ENCODE results near the gene DPEP2NB.
"Not testable (repeated sequence)": the region's sequence is repeated elsewhere in the genome, so short reads cannot be mapped to it uniquely, and the experiment has no call there.

DPEP2NB gene, protein sequence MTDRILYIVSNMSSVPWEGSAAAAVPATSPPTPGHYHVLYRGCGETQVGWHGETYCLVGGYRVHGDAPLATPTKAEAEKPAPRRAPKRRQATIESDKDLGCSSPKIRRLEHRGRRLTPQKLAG

DNA sequence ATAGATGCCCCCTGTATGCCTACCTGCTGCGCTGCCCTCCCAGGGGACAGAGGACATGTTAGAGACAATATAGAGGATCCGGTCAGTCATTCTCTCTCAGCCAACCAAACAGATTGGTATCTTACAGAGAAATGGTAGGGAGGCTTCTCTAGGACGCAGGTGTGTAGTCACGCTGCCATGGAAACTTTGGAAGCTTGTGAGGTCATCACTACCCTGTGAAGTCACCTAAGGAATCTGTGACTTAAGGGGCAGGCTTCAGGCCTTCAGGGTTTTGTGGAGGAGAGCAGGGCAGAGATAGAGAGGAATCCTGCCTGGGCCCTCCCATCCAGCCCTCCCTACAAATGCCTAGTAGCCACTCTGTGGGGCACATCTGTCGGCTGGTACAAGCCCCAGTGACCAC is at the start of gene DPEP2NB:
TSS of gene DPEP2NB (minus strand) at position 231 of the 400 bp plus-strand sequence. CDS start at position 90, 141 bp downstream.
- no peak for DNase-seq

DNA sequence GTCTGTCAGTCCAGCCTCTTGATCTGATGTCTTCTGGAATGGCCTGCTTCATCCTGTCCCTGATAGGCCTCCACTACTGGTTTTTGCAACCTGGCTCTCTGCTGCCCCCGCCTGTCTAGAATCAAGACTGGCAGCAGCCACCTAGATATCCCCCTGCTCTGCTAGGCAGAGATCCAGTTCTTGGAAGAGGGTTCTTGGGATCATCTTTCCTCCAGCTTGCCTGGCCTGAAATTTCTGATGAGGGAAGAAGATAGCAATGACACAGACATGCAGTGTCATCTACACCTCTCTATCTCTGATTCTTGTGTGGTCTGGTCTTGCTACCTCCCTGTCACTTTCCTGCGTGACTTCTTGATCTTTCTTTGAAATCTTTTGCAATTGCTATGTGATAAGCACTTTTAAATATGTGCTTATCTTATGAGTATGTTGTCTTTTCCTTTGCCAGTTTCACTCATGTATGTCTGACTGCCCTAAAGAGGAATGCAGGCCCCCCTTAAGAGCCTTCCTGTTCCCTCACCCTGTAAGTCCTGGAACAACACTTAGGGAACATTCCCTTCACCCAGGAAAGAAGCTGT is 49.2 kb upstream of the DPEP2NB start:
- peak; percentile 87 for DNase-seq

GRCh38 chr16:68062910-68063393 is 47.2 kb upstream of the DPEP2NB start:
- peak; percentile 66 for DNase-seq

DNA sequence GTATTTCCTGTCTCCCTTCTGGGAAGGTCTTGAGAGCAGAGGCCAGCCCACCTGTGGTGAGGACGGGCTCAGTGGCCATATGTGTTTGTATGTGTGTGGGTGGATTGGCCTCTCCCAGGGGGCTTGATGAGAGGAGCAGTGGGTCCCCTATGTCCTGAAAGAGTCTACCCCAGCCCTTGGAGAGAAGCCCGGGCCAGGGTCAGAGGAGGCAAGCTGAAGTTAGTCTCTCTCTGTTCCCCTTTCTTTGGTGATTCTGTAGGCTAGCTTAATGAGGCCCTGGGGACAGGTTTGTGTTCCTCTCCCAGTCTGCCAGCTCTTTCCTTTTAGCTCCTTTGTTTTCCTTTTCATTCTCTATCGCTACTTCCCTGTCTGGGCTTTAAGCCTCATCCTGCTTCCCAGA is 45.7 kb upstream of the DPEP2NB start:
- peak; percentile 46 for DNase-seq

DNA sequence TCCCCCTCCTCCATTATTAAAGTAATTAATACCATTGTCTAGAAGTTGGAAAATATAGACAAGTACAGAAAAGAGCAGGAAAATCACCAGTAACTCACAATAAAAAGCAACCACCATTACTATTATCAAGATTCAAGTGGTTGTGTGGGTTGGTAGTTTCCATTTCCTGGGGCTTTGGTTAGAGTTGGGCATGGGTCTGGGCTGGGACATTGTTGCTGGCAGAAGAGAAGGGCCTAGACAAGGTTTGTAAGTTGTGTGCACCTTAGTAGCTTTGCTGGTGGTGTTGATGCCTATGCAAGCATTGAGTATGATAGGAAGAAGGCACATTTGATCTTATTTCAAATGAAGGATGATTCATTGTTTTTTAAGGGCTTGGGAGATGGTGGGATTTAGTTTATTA is 44.1 kb upstream of the DPEP2NB start:
- peak; percentile 50 for DNase-seq

DNA sequence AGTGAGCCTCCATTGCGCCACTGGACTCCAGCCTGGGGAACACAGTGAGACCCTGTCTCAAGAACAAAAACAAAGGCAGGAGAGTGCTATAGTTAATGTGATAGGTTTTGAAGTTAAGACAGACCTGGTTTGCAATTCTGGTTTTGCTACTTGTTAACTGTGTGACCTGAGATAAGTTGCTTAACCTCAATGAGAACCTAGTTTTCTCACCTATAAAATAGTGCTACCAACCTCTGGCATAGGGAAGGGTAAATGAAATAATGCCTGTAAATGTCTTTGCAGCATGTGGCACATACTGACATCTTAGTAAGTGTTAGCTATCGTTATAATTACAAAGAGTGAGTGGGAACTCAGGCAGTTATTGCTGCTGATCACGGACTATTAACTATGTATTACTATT is 39.7 kb upstream of the DPEP2NB start:
- no peak for DNase-seq

DNA sequence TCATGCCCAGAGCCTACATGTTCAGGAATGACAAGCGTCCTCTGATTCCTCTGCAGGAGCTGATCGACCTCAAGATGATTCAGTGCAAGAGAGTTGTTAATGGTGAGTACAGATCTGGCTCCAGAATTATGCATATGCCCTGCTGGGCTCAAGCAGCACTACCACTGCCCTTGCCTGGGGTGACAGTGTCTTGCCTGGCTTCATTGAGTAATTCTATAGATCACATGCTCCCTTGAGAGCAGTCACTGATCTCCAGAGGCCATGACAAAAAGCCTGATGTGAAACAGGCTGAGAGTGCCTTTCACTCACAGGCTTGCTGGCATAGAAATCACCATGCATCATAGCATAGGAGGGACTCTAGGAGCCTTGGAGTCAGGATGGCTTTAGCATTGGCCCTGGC is 33.7 kb upstream of the DPEP2NB start:
- peak; percentile 17 for DNase-seq

DNA sequence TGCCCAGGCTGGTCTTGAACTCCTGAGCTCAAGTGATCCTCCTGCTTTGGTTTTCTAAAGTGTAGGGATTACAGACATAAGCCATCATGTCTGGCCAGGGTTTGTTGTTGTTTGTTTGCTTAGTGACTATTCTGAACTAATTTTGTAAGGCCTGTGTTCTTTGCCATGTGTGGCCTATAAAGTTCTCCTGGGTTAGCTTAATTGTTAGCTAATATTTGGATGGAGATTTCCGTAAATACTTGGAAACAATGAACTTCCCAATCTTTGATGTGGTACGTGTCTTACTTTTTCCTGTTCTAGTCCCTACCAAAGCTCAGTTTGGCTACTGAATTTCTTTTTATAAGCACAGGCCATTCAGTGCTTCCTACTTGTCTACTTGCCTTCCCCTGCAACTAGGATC is 32.3 kb upstream of the DPEP2NB start:
- no peak for DNase-seq

GRCh38 chr16:68046106-68046505 is 30.4 kb upstream of the DPEP2NB start:
- peak; percentile 21 for DNase-seq

DNA sequence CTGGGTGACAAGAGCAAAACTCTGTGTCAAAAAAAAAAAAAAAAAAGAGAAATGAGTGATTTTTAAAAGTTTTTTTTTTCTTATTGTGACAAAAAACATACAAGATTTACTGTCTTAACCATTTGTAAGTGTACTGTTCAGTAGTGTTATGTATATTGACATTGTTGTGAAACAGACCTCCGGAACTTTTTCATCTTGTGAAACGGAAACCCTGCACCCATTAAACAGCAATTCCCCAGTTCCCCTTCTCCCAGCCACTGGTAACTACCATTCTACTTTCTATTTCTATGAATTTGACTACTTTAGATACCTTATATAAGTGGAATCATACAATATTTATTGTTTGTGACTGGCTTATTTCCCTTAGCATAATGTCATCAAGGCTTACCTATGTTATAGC is 26.1 kb upstream of the DPEP2NB start:
- DNase-seq = peak; percentile 8

DNA sequence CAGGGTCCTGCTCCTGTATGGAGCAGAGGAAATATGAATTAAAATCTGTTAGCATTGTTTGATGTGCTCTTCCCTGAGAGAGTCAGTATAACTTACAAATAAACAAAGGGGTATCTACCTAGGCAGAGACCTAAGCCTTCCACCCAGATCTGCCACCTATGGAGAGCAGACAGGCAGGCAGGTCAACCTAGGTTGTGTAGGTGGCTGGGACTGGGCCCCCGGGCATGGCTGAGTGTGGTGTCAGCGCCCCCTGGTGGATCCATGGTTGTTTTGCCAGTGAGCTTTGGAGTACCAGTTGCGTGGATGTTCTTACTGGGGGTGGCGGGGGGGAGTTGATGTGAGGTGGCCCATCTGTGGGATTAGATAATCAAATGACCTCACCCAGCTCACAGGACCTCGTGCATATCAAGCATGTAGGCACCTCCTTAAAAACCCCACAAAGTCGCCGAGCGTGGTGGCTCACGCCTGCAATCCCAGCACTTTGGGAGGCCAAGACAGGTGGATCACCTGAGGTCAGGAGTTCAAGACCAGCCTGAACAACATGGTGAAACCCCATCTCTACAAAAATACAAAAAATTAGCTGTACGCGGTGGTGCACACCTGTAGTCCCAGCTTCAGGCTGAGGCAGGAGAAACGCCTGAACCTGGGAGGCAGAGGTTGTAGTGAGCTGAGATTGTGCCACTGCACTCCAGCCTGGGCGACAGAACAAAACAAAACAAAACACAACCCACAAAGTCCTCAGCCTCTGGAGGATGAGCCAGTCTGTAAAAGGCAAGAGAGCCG is 25.0 kb upstream of the DPEP2NB start:
- peak; percentile 96 for DNase-seq

GRCh38 chr16:68037841-68038597 is 22.3 kb upstream of the DPEP2NB start:
- DNase-seq = peak; percentile 19

- no peak for DNase-seq
Observed at GRCh38 chr16:68035227-68035626, 19.5 kb upstream of the DPEP2NB start.

DNA sequence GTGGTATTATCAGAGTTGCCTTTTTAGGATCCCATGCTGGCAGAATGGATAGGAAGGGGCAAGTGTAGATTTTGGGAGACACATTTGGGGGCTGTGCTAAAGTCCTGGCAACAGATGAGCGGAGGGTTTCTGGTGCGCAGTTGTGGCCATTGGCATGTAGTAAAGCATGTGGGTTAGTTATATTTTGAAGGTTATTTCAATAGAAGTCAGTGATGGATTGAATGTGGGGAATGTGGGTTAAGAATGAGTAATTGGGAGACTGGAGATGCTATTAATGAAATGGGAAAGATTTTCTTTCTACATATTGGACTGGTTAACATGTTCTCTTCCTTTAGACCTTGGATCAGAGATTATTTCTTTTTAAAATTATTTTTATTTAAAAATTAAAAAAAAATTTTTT is 17.4 kb upstream of the DPEP2NB start:
- DNase-seq = no peak

DNA sequence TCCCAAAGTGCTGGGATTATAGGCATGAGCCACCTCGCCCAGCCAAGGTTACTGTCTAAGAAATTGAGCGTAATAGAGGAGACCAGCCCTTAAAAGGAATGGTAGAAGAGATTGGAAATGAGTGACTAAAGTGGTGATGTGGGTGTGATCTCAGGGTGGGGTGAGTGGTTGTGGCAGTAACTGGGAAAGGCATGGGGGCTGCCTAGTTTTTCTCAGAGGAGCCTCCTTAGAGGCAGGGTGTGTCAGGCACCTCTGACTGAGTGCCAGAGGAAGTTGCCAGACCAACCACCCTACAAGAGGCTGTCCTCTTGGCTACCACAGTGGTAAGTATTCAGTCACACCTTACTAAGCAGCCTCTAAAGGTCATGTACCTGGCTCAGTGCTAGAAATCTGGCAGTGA is 16.2 kb upstream of the DPEP2NB start:
- no peak for DNase-seq

DNA sequence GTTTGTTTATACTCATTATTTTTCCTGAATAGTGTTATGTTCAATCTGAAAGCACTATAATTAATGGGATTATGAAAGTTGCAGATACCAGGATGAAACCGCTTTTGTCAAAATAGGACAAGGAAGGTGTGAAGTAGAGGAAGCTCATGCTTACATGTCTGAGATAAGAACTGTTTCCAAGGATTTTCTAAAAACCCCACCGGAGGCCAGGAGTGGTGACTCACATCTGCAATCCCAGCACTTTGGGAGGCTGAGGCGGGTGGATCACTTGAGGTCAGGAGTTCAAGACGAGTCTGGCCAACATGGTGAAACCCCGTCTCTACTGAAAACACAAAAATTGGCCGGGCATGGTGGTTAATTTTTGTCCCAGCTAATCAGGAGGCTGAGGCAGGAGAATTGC is 14.4 kb upstream of the DPEP2NB start:
- not testable (repeated sequence) for DNase-seq

DNA sequence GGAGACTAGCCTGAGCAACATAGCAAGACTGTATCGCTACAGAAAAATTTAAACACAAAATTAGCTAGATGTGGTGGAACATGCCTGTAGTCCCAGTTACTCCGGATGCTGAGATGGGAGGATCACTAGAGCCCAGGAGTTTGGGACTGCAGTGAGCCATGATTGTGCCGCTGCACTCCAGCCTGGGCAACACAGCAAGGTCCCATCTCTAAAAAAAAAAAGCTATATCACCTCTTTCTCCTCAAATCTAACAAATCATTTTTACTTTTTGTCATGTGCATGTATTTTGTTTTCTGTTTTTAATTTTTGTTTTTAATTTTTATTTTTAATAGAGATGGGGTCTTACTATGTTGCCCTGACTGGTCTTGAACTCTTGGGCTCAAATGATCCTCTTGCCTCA is 13.3 kb upstream of the DPEP2NB start:
- DNase-seq = no peak

GRCh38 chr16:68022728-68023537 is 7.2 kb upstream of the DPEP2NB start, which contains the start of the genes DDX28 and DUS2:
Gene DDX28, minus strand, starts transcription at chr16:68023232. Its CDS starts 30 bp downstream, at chr16:68023202.
Gene DUS2, plus strand, starts transcription at chr16:68023284. Its CDS starts 14,740 bp downstream, at chr16:68038024.
- DNase-seq = peak; percentile 98

- DNase-seq = no peak
Observed at GRCh38 chr16:68022278-68022727, 6.6 kb upstream of the DPEP2NB start.

- DNase-seq = no peak
Observed at GRCh38 chr16:68021490-68021889, 5.8 kb upstream of the DPEP2NB start.

DNA sequence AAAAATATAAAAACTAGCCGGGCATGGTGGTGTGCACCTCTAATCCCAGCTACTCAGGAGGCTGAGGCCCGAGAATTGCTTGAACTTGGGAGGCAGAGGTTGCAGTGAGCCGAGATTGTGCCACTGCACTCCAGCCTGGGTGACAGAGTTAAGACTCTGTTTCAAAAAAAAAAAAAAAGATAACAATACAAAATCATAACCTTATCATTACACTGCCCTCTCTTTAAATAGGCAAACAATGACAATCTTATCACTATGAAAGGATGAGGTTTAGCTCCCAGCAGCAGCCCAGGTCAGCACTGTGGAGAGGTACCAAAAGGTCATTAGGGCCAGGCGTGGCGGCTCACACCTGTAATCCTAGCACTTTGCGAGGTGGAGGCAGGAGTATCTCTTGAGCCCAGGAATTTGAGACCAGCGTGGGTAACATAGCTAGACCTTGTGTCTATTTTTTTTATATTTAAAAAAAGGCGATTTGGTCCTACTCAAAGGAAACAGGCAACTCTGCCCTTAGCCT is 3.5 kb upstream of the DPEP2NB start:
- DNase-seq = no peak

DNA sequence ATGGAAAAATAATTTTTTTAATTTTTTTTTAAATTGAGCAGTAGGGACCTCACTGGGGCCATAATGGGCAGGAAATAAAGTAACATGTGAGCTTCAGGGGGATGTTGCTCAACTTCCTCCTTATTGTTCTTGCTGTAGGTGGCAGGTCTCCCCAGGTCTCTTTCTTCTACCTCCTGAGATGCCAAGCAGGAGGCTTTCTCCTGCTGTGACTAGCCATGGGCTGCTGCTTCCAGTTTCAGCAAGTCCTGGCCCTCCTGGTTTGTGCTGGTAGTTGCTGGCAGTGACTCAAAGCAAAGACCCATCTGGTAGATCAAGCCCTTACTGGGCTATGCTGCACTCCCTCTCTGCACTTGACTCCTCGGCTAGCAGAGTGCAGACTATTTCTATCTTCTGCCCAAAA is 2.3 kb downstream of the DPEP2NB start:
- DNase-seq = no peak

Measured in activated effector memory CD4-positive, alpha-beta T cell treated with anti-CD3 and anti-CD28 coated beads, Interleukin-2, amount 50 U/mL, for 16 hours (primary cell).